Measurements from ENCODE around the gene SPATA3.
A peak's percentile ranks its signal among the peaks of the same experiment; 100 is the strongest.

Gene SPATA3

DNA sequence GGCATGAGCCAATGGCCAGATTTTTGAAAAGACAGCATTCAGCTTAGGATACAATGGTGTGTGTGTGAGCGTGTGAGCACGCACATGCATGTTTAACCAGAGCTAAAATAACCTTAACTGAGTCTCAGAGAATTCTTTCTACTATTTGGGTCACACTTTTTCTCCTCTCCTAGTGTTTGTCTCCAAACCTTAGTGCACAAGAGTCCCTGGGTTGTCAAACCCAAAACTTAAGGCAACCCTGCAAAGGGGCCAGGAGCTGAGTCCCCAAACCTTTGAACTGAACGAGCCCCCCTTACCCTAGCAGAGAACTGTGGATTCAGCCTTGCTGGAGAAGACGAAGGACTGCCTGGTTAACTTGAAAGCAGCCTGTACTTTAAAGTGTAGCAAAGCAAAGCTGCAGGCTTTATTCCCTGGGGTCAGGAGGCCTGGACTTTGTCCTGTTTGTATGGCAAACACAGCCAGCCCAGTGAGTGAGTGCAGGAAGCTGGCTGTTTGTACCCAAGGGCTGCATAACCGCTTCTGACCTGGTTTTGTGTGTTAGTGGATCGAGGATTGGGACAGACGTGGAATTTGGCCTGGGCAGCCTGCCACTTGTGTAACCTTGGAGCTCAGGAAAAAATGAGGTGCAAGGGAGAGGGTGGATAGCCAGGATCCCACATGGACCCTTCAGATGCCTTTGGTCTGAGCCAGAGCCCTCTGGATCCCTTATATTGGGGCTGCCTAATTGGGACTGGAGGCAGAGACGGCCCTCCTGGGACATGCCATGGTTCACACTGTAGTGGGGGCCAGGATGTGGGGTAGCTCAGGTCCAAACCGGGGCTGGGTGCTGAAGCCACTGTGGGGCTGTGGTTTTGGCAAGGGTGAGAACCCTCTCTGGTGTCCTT lies 54.3 kb downstream of the SPATA3 start:
- H3K27me3 ChIP-seq: peaks cover 91% of the 10 kb centered on the region
- H3K4me1 ChIP-seq (ENCODE audit: control insufficient read depth in 1 of 2, insufficient read depth in 1 of 2, low read depth in 1 of 2, low read length in 1 of 2): peaks cover 6 to 11% of the 10 kb centered on the region in 2 experiments
- no peaks in the 10 kb centered on the region for H3K36me3 ChIP-seq
- TF ChIP-seq, protein P1, sequence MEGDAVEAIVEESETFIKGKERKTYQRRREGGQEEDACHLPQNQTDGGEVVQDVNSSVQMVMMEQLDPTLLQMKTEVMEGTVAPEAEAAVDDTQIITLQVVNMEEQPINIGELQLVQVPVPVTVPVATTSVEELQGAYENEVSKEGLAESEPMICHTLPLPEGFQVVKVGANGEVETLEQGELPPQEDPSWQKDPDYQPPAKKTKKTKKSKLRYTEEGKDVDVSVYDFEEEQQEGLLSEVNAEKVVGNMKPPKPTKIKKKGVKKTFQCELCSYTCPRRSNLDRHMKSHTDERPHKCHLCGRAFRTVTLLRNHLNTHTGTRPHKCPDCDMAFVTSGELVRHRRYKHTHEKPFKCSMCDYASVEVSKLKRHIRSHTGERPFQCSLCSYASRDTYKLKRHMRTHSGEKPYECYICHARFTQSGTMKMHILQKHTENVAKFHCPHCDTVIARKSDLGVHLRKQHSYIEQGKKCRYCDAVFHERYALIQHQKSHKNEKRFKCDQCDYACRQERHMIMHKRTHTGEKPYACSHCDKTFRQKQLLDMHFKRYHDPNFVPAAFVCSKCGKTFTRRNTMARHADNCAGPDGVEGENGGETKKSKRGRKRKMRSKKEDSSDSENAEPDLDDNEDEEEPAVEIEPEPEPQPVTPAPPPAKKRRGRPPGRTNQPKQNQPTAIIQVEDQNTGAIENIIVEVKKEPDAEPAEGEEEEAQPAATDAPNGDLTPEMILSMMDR (IDR thresholded peaks at IDR 0.05): no peak
- no peak overlapping the region for H3K27ac ChIP-seq
- H3K4me3 ChIP-seq (ENCODE audit: low read depth in 1 of 2, low read length in 1 of 2): no peak overlapping the region
- H3K9me3 ChIP-seq: no peaks in the 10 kb centered on the region

DNA sequence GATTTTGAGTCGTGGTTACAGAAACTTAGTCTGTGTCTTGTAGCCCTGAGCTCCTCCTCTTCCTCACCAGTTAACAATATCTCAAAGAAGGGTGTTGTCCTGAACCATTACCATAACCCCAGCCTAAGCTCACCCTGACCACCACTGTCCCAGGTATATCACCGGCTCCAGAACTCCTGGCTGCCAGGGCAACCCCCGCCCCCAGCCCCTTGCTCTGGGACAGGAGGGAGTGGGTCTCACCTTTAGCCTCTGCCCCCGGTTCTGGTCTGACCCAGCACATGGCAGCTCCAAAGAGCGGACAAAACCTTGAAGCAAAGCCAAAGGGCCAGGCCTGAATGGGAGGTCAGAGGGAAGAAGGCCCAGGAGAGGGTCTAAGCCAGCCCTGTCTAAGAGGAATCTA lies 55.2 kb downstream of the SPATA3 start:
- TF ChIP-seq, protein P1 (IDR thresholded peaks at IDR 0.05): no peak
- Histone ChIP-seq H3K4me1 (ENCODE audit: control insufficient read depth in 1 of 2, insufficient read depth in 1 of 2, low read depth in 1 of 2, low read length in 1 of 2) (peaks cover 6 to 11% of the 10 kb centered on the region in 2 experiments), H3K36me3 (no peaks in the 10 kb centered on the region), H3K9me3 (no peaks in the 10 kb centered on the region), H3K27ac (no peak overlapping the region), H3K27me3 (peaks cover 90% of the 10 kb centered on the region), H3K4me3 (ENCODE audit: low read depth in 1 of 2, low read length in 1 of 2) (no peak overlapping the region)

DNA sequence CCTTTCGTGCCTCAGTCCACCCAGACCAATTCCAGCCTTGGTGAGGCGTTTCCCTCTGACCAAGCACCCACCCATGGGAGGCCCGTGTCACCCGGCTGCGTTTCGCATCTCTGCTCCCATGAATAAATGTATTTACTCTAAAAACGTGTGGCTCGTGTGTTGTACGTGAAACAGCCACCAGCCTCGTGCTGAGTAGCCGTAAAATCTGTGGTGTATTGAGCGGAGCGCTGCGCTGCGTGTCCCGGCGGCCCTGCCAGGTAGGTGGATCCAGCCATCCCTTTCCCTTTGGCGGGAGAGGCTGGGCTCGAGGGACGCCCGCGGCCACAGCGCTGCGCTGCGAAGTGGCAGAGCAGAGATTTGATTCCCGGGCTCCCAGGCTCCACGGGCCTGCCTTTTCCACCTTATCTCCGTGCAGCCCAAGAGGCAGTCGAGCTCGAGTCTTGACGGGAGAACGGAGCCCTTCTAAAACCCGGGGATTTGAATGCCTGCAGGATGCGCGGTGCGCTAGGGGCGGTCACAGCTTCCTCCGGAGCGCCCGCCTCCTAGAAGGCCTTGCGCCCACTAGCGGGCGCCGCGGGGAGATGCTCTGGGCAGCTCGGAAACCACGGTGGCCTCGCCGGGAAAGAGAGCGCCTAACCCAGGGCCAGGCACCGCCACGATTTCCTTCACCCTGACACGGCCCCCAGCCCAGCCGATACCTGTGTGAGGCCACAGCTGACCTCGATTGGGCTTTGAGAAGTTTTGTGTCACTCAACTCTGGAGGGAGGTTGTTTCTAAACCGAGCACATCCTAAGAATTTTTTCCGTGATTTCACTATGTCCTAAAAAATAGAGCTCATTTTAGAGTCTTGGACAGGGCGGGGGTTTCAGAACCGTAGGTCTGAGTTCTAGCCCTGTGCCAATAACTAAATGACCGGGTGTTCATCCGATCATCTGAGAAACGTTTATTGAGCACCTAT lies 56.9 kb downstream of the SPATA3 start:
- H3K27ac ChIP-seq: no peak overlapping the region
- H3K4me1 ChIP-seq (ENCODE audit: control insufficient read depth in 1 of 2, insufficient read depth in 1 of 2, low read depth in 1 of 2, low read length in 1 of 2): peaks cover 12 to 19% of the 10 kb centered on the region in 2 experiments
- H3K9me3 ChIP-seq: no peaks in the 10 kb centered on the region
- H3K4me3 ChIP-seq (ENCODE audit: low read depth in 1 of 2, low read length in 1 of 2): peak overlapping the region; percentile 56 to 69
- H3K36me3 ChIP-seq: no peaks in the 10 kb centered on the region
- peaks cover 73% of the 10 kb centered on the region for H3K27me3 ChIP-seq
- TF ChIP-seq, protein P1 (IDR thresholded peaks at IDR 0.05): peak; percentile 91

DNA sequence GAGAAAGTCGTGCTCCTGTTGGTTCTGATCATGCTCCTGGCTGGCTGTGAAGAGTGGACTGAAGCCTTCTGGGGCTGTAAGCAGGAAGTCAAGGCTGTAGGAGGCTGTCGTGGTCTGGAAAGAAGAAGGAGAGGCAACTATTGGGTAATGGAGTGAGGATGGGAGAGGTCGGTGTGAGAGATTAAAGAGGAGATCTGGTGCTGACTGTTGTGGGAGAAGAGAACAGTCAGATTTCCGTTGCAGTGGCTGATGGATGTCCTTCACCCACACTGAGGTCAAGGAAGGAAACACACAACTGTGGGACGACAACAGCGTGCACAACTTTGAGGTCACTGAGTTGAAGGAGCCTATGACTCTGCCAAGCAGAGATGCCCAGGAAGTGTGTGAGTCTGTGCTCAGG lies 57.9 kb downstream of the SPATA3 start:
- H3K36me3 ChIP-seq: no peaks in the 10 kb centered on the region
- H3K4me3 ChIP-seq (ENCODE audit: low read depth in 1 of 2, low read length in 1 of 2): no peak overlapping the region
- TF ChIP-seq, protein P1 (IDR thresholded peaks at IDR 0.05): no peak
- H3K9me3 ChIP-seq: no peaks in the 10 kb centered on the region
- H3K4me1 ChIP-seq (ENCODE audit: control insufficient read depth in 1 of 2, insufficient read depth in 1 of 2, low read depth in 1 of 2, low read length in 1 of 2): peaks cover 23 to 28% of the 10 kb centered on the region in 2 experiments
- H3K27me3 ChIP-seq: peaks cover 62% of the 10 kb centered on the region
- H3K27ac ChIP-seq: no peak overlapping the region
